Daoy (cell line): Measurements from ENCODE around the gene RHNO1. TPM values are rescaled to one million over a fixed set of nuclear protein-coding genes. Genes with fewer than 3 reads are reported as not detected.

Experiments used
- DNase-seq: peaks from one replicate; pipeline ENCODE4 v3.0.0-alpha.2; 2015; ENCODE audit warnings: low read depth
- total RNA-seq: library from RNA; depleted of rRNA; stranded (reverse); fragments of >200 nt; shearing (Covaris generic); gene quantifications from 2 replicates; pipeline ENCODE4 v1.2.3, GENCODE V29; 2014; rRNA removed

The RHNO1 gene
- total RNA-seq, 1 experiment from 2014 or later = 93.1 TPM

DNA sequence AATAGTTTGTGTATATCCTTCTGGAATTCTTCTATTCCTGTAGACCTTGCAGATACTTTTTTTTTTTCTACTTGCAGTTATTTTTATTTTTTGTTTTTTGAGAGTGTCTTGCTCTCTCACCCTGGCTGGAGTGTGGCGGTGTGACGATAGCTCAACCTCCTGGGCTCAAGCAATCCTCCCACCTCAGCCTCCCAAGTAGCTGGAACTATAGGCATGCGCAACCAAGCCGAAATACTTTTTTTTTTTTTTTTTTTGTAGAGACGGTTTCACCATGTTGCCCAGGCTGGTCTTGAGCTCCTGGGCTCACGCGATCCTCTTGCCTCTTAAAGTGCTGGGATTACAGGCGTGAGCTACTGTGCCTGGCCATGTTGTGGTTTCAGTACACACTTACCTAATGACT lies 23.6 kb downstream of the RHNO1 start:
- no peak for DNase-seq

GRCh38 chr12:2902272-2902880 lies 25.4 kb downstream of the RHNO1 start:
- no peak for DNase-seq

GRCh38 chr12:2904260-2904659 lies 27.2 kb downstream of the RHNO1 start:
- DNase-seq = no peak

GRCh38 chr12:2912216-2912575 lies 35.2 kb downstream of the RHNO1 start:
- no peak for DNase-seq

- no peak for DNase-seq
Observed at GRCh38 chr12:2919249-2919648, 42.2 kb downstream of the RHNO1 start.

DNA sequence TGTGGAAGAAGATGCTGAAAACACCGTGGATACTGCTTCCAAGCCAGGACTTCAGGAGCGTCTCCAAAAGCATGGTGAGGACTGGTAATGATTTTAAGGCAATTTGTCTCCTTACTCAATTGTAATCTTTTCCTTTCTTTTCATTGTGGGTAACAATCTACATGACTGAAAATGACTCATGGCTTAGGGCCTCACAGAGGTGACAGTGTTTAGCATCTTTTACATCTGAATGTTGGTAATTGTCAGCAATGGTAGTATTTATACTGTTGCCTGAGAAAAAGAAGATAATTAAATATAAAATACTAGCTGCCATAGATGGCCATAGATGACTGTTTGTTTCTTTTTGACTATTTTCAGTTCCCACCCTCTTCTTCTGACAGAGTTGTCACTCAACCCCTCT lies 45.3 kb downstream of the RHNO1 start:
- DNase-seq = no peak

- no peak for DNase-seq
Observed at GRCh38 chr12:2923057-2923456, 46.0 kb downstream of the RHNO1 start.

DNA sequence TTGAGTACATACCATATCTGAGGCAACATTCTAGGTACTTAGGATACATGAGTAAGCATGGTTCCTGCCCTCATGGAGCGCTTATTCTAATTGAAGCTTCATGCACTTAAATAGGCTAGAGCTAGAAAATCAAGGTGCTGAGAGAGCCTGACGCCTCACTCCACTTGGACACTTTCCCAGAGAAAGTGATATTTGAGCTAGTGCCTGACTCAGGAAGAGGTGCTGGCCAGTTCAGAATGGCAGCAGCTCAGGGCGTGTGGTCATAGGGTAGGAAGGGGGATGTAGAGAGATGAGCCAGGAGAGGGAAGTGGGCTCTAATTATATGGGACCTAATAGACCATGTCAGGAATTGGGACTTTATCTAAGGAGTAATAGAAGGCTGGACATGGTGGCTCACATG lies 47.0 kb downstream of the RHNO1 start:
- peak; percentile 17 for DNase-seq

GRCh38 chr12:2925322-2925995 lies 48.4 kb downstream of the RHNO1 start:
- DNase-seq = no peak

- no peak for DNase-seq
Observed at GRCh38 chr12:2930865-2931264, 53.8 kb downstream of the RHNO1 start.

DNA sequence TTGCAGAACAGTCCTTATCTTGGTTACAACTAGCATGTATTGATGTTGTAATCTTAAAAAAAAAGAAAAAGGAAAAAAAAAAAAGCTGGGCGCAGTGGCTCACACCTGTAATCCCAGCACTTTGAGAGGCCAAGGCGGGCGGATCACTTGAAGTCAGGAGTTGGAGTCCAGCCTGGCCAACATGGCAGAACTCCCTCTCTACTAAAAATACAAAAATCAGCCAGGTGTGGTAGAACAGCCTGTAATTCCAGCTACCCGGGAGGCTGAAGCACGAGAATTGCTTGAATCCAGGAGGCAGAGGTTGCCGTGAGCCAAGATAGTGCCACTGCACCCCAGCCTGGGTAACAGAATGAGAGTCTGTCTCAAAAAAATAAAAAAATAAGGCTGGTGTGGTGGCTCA lies 56.6 kb downstream of the RHNO1 start:
- no peak for DNase-seq

GRCh38 chr12:2934371-2934770 lies 57.3 kb downstream of the RHNO1 start:
- no peak for DNase-seq

- no peak for DNase-seq
Observed at GRCh38 chr12:2936301-2936700, 59.3 kb downstream of the RHNO1 start.

DNA sequence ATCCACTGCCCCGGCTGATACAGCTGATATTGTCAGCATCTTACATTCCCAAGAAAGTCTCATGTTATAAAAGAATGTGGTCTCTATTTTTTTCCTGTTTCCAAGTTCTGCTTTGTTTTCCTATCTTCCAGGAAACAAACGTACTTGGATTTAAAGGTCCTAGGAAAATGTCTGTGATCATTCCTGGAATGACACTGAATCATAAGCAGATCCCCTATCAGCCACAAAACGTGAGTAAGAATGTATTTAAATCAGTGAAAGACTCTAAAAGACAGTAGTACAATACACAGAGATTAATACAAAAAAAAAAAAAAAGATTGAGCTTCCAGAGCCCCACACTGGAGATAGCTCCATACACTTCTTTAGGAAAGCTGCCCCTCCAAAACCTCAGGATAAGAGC lies 60.5 kb downstream of the RHNO1 start:
- no peak for DNase-seq

Other genes with a start within 250 kb of the RHNO1 start
- 123 and 136 TPM in 2 replicates for gene FKBP4, start 82.3 kb upstream of the RHNO1 start, total RNA-seq
- 22.2 and 31.9 TPM in 2 replicates for gene ITFG2, start 64.6 kb upstream of the RHNO1 start, total RNA-seq
- not detected in 2 replicates for gene NRIP2, start 42.2 kb upstream of the RHNO1 start, total RNA-seq
- not detected in 2 replicates for gene TEX52, start 20.2 kb upstream of the RHNO1 start, total RNA-seq
- gene FOXM1, start within 50 bp of the RHNO1 start, total RNA-seq = 33.4 and 38.8 TPM in 2 replicates
- 24.5 and 28.5 TPM in 2 replicates for gene TULP3, start 13.7 kb downstream of the RHNO1 start, total RNA-seq
- gene TEAD4, start 82.2 kb downstream of the RHNO1 start, total RNA-seq = 18.4 and 27.3 TPM in 2 replicates
- 9.8 and 13.7 TPM in 2 replicates for gene TSPAN9, start 200.2 kb downstream of the RHNO1 start, total RNA-seq